HG03045 (cell line): ENCODE results near the gene GLDC.
A peak's percentile ranks its signal among the peaks of the same experiment; 100 is the strongest.
"Not testable (repeated sequence)": the region's sequence is repeated elsewhere in the genome, so short reads cannot be mapped to it uniquely, and the experiment has no call there.

Experiments
- ATAC-seq: cut with Tn5 transposase; IDR thresholded peaks from one replicate; pipeline ENCODE4 v1.9.1; 2021; ENCODE audit warnings: mild to moderate bottlenecking, moderate library complexity; ENCODE audit not compliant: unreplicated experiment

The GLDC gene

GRCh38 chr9:6575324-6576034 is 70.0 kb downstream of the GLDC start:
- ATAC-seq = peak; percentile 74

GRCh38 chr9:6567140-6567591 is 78.4 kb downstream of the GLDC start:
- no peak for ATAC-seq

- ATAC-seq = peak; percentile 55
Observed at GRCh38 chr9:6566409-6567139, 79.0 kb downstream of the GLDC start.

GRCh38 chr9:6565312-6565711 is 80.2 kb downstream of the GLDC start:
- ATAC-seq = no peak

- ATAC-seq = no peak
Observed at GRCh38 chr9:6564868-6565267, 80.7 kb downstream of the GLDC start.

GRCh38 chr9:6564360-6564759 is 81.2 kb downstream of the GLDC start:
- ATAC-seq = no peak

- ATAC-seq = no peak
Observed at GRCh38 chr9:6562871-6563430, 82.6 kb downstream of the GLDC start.

GRCh38 chr9:6562201-6562600 is 83.3 kb downstream of the GLDC start:
- no peak for ATAC-seq

GRCh38 chr9:6557883-6558616 is 87.5 kb downstream of the GLDC start:
- no peak for ATAC-seq

- no peak for ATAC-seq
Observed at GRCh38 chr9:6553866-6554265, 91.7 kb downstream of the GLDC start.

- no peak for ATAC-seq
Observed at GRCh38 chr9:6552498-6553121, 92.9 kb downstream of the GLDC start.

- no peak for ATAC-seq
Observed at GRCh38 chr9:6552033-6552432, 93.5 kb downstream of the GLDC start.

GRCh38 chr9:6551136-6551535 is 94.4 kb downstream of the GLDC start:
- ATAC-seq = no peak

GRCh38 chr9:6549106-6549800 is 96.3 kb downstream of the GLDC start:
- ATAC-seq = no peak

GRCh38 chr9:6545017-6545691 is 100.4 kb downstream of the GLDC start:
- no peak for ATAC-seq

GRCh38 chr9:6543204-6543603 is 102.3 kb downstream of the GLDC start:
- no peak for ATAC-seq

- not testable (repeated sequence) for ATAC-seq
Observed at GRCh38 chr9:6542617-6543016, 102.9 kb downstream of the GLDC start.

GRCh38 chr9:6538666-6539071 is 106.9 kb downstream of the GLDC start:
- no peak for ATAC-seq

- no peak for ATAC-seq
Observed at GRCh38 chr9:6535594-6535993, 109.9 kb downstream of the GLDC start.
